ENCODE measurements around the gene SCAANT1. TPM values are rescaled to one million over a fixed set of nuclear protein-coding genes. Genes with fewer than 3 reads are reported as not detected.
A peak's percentile ranks its signal among the peaks of the same experiment; 100 is the strongest.

The SCAANT1 gene
- total and polyA plus RNA-seq, 8 donors = not detected

GRCh38 chr3:63945558-63946096, 33.4 kb upstream of the SCAANT1 start:
- TF ChIP-seq POLR2AphosphoS5 (IDR thresholded peaks at IDR 0.05) (peak in 2 of 3 donors; percentile 52 to 76), EP300 (IDR thresholded peaks at IDR 0.05) (no peak)
- TF ChIP-seq, protein P1, sequence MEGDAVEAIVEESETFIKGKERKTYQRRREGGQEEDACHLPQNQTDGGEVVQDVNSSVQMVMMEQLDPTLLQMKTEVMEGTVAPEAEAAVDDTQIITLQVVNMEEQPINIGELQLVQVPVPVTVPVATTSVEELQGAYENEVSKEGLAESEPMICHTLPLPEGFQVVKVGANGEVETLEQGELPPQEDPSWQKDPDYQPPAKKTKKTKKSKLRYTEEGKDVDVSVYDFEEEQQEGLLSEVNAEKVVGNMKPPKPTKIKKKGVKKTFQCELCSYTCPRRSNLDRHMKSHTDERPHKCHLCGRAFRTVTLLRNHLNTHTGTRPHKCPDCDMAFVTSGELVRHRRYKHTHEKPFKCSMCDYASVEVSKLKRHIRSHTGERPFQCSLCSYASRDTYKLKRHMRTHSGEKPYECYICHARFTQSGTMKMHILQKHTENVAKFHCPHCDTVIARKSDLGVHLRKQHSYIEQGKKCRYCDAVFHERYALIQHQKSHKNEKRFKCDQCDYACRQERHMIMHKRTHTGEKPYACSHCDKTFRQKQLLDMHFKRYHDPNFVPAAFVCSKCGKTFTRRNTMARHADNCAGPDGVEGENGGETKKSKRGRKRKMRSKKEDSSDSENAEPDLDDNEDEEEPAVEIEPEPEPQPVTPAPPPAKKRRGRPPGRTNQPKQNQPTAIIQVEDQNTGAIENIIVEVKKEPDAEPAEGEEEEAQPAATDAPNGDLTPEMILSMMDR (IDR thresholded peaks at IDR 0.05) = no peak
- Histone ChIP-seq H3K4me1 (peaks cover 24 to 74% (median 51%) of the 10 kb centered on the region in 4 donors), H3K36me3 (peaks cover 0 to 9% (median 0%) of the 10 kb centered on the region in 4 donors), H3K9me3 (no peaks in the 10 kb centered on the region), H3K27me3 (no peaks in the 10 kb centered on the region), H3K27ac (peak overlapping the region in 3 of 5 donors; percentile 24 to 57 (median 40)), H3K4me3 (no peak overlapping the region)
- DNase-seq = peak; percentile 54 to 57
- 28 to 58% (median 39%) methylated on average over 3 of the region's 3 CpGs for WGBS, 5 donors
- intact Hi-C loops (cut with DNase I; ENCODE audit: low total_unique reads) = no loop called here

DNA sequence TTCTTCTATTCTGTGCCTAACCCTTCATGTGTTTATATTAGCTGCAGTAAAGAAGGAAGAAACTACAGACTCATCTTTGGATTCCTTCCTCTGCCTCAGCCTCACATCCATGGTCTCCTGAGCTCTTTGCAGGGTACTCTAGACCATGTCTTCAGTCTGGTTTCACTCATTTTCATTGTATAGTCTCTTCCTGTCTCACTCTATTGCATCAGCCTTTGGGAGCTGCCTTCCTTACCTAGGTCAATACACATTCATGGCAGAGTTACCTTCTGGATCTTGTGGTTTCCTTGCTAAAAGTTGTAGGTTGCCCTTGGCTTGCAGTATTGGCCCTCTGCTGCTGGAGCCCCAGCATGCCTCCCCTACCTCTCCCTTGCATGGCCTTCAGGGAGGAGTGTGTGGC, 31.5 kb upstream of the SCAANT1 start:
- peaks cover 0 to 9% (median 0%) of the 10 kb centered on the region in 4 donors for H3K36me3 ChIP-seq
- DNase-seq = no peak
- no peak overlapping the region for H3K4me3 ChIP-seq
- intact Hi-C loops (cut with DNase I; ENCODE audit: low total_unique reads) = no loop called here
- no peaks in the 10 kb centered on the region for H3K27me3 ChIP-seq
- no peaks in the 10 kb centered on the region for H3K9me3 ChIP-seq
- H3K27ac ChIP-seq = no peak overlapping the region
- TF ChIP-seq POLR2AphosphoS5 (IDR thresholded peaks at IDR 0.05) (no peak), EP300 (IDR thresholded peaks at IDR 0.05) (no peak), POLR2A (IDR thresholded peaks at IDR 0.05) (no peak)
- TF ChIP-seq, protein P1 (IDR thresholded peaks at IDR 0.05) = no peak
- peaks cover 34 to 75% (median 62%) of the 10 kb centered on the region in 4 donors for H3K4me1 ChIP-seq

DNA sequence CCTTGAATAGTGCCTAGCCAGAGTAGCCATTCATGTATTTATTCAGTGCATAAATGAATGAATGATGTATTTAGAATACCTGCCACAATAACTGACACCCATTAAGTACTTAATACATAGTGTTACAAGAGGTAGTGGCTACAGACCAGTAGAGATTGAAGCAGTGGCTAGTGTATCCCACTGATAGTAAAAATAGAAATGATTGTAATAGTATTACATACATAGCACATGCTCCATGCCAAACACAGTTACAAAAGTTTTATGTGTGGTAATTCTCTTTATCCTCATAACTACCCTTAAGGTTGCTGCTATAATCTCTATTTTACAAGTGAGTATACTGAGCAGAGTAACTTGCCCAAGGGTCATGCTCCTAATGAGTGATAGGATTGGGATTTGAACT, 30.3 kb upstream of the SCAANT1 start:
- Histone ChIP-seq H3K4me1 (peaks cover 43 to 76% (median 63%) of the 10 kb centered on the region in 4 donors), H3K4me3 (no peak overlapping the region), H3K36me3 (peaks cover 0 to 9% (median 0%) of the 10 kb centered on the region in 4 donors), H3K27me3 (no peaks in the 10 kb centered on the region), H3K27ac (no peak overlapping the region), H3K9me3 (no peaks in the 10 kb centered on the region)
- intact Hi-C loops (cut with DNase I; ENCODE audit: low total_unique reads) = no loop called here
- no peak for TF ChIP-seq EP300 (IDR thresholded peaks at IDR 0.05)
- TF ChIP-seq, protein P1 (IDR thresholded peaks at IDR 0.05) = no peak
- TF ChIP-seq POLR2A (IDR thresholded peaks at IDR 0.05) = no peak
- TF ChIP-seq POLR2AphosphoS5 (IDR thresholded peaks at IDR 0.05) = no peak
- no peak for DNase-seq

DNA sequence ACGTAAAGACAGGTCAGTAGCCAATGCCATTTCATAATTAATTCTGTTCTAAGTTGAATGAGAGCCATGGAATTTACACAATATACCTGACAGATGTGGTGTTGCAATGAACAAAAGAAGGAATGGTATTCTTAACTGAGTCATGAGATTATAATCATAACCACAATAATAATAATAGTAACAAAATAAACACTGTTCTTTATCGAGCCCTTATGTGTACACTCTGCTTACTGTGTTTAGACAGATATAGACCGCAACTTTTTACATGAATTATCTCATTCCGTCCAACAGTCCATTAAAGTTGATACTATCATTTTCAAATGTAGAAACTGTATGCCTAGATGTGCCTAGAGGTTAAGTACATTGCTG, 28.2 kb upstream of the SCAANT1 start:
- DNase-seq = no peak
- TF ChIP-seq POLR2A (IDR thresholded peaks at IDR 0.05) (no peak), EP300 (IDR thresholded peaks at IDR 0.05) (no peak), POLR2AphosphoS5 (IDR thresholded peaks at IDR 0.05) (no peak)
- TF ChIP-seq, protein P1 (IDR thresholded peaks at IDR 0.05) = no peak

More for the DNA sequence above, 28.2 kb upstream of the SCAANT1 start:
- intact Hi-C loops (cut with DNase I; ENCODE audit: low total_unique reads) = no loop called here
- Histone ChIP-seq H3K36me3 (peaks cover 0 to 9% (median 0%) of the 10 kb centered on the region in 4 donors), H3K4me3 (no peak overlapping the region), H3K27ac (no peak overlapping the region), H3K27me3 (no peaks in the 10 kb centered on the region), H3K9me3 (no peaks in the 10 kb centered on the region), H3K4me1 (peaks cover 36 to 77% (median 59%) of the 10 kb centered on the region in 4 donors)
- 41 to 59% (median 50%) methylated on average over 4 of the region's 4 CpGs for WGBS, 5 donors

All from stomach (tissue), 9 donors.